Activated CD4-positive, alpha-beta T cell treated with anti-CD3 and anti-CD28 coated beads, Interleukin-2, amount 50 U/mL, for 16 hours (primary cell): ENCODE data around the gene IL17RA.
"Not testable (repeated sequence)": the region's sequence is repeated elsewhere in the genome, so short reads cannot be mapped to it uniquely, and the experiment has no call there.

ENCODE experiments used
- DNase-seq: peaks from one replicate; pipeline ENCODE4 v3.0.0-alpha.2; 2020

Gene IL17RA

GRCh38 chr22:17084554-17085276, at the start of gene IL17RA:
Gene IL17RA (plus strand): TSS chr22:17085000. CDS start chr22:17085092, 92 bp downstream.
- peak; percentile 95 for DNase-seq

DNA sequence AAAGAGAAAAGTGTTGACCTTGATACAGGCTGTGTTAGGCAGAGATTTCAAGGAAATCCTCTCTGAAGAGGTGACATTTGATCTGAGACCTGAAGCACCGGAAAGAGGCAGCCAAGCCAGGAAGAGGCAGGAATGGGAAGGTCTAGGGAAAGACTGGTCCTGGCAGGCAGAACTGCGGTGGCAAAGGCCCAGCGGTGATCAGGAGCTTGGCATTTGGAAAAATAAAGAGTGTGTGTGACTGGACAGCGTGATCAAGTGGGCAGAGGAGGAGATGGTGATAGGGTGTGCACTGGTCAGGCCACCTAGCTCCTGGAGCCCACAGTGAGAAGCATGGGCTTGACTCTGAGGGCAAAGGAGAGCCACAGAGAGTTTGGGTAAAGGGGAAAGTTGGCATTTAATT, 49.6 kb upstream of the IL17RA start:
- no peak for DNase-seq

GRCh38 chr22:17035976-17036841, 48.6 kb upstream of the IL17RA start:
- not testable (repeated sequence) for DNase-seq

GRCh38 chr22:17036842-17037711, 47.7 kb upstream of the IL17RA start:
- DNase-seq = not testable (repeated sequence)

GRCh38 chr22:17043521-17043920, 41.3 kb upstream of the IL17RA start:
- no peak for DNase-seq

DNA sequence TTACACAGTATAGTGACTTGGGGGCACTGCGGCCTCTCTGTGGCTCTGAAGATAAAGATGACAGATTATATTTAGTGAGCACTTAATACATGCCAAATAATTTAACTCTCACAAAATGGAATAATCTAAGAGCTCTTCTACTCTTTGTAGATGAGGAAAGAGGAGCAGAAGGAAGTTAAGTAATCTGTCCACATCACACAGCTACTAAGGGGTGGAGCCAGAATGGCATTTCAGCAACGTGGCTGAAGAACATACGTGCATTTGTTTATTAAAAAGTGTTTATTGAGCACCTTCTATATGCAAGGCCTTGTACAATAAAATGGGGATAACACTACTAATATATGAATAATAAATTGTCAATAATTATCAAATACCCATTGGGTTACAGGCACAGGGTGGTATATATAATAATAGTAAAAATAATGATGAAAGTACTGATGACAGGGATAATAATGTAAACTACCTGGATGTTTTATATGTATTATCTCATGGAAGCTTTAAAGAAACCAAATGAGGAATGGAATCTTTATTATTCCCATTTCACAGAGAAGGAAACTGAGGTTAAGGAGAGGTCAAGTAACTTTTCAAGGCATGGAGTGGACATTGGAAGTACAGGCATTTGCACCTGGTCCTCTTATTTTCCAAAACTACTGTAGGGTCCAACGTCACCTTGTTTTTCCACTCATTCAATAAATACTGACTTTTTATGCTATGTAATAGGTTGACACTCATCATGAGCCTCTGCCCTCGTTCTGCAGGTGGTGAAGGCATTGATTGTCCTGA, 38.0 kb upstream of the IL17RA start:
- no peak for DNase-seq

DNA sequence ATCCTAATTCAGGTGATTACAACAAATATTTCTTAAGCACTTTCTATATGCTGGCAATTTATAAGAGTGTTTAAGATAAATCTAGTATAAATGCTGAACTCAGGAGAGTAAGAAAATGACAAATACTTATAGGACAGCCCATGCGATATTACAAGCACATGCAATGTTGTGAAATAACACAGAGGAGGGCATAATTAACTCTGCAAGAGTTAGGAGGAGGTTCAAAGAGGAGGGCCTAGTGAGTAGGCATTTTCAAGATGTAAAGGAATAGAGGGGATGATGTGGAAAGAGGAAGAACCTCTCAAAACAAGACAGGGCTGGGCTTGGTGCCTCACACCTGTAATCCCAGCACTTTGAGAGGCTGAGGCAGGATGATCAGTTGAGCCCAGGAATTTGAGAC, 37.1 kb upstream of the IL17RA start:
- no peak for DNase-seq

DNA sequence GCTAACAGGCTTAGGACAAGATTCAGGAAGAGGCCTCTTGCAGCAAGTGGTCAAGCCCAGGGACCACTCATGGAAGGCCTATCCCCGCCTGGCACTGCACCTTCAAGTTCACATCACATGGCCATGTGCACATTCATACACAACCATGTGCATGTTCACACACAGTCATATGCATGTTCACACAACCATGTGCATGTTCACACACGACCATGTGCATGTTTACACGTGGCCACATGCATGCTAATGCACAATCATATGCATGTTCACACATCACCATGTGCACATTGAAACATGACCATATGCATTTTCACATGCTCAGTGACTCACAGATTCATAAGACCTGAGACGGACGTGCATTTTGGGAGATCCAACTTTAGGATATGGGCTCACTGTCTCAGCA, 28.7 kb upstream of the IL17RA start:
- no peak for DNase-seq

DNA sequence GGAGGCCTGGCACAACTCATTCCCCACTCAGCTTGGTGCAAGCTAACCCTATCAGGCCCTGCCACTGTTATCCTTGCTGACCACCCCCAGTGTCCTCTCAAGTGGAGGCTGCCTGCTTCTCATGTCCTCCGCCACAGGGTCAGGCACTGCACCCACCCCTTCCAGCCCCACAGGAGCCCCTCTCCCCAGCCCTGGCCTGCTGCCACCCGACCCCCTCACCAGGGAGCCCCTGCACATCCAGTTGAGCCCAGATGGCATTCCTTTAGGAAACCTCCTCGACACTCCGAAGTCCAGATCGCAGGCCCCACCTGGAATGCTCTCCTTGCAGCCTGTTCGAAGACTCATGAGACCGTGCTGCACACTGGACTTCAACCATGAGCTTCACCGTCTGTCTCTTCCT, 28.0 kb upstream of the IL17RA start:
- DNase-seq = no peak

DNA sequence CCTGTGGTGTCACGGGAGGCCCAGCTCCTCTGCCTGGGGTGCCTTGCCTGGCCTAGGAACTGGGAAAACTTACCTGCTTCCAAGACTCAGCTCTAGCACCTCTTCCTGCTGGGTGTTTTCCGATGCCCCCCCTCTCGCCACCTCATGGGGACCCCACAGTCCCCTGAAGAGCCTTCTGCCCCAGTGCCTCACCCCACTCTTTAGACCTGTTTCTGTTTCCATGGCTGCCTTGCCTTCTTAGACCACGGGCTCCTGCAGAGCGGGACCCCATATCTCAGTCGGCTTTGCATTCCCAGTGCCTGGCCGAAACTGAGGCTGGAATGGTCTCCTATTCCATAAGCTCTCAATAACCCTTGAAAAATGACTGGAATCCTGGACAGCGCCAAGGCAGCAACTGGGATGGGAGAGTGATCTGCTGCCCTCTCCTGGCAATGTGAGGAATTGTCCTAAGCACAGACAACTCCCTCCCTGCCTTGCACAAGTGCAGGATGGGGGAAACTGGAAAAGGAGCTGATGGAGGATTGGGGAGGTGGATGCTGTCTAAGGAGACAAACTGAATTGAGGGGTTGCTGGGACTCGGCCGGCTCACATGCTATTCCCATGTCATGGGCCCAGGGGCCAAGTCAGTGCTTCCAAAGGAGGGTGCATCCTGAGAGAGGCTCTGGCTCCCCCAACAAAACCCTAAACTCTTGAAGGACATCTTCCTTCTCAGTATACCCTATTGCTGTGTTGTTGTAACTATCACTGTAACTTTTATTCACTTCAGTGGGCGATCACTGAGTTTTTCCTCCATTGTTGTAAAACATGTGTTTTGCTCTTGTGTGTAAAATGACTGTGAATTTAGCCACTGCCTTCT, 26.6 kb upstream of the IL17RA start:
- peak; percentile 54 for DNase-seq

DNA sequence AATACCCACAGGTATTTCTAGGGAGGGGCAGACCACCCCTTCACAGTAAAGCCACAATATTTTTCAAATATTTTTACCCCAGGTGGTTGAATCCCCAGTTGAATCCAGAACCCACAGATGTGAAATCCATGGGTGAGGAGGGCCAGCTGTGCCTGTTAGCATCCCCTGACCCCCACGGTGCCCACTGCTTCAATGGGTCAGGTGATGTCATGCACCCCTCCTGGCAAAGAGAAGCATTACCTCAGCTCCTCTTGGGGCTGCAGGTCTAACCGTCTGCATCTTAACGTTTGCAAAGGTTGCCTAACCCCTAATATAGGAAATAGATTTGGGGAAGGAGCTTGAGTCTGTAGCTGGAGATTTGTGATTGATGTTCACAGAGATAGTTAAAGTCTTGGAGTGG, 24.7 kb upstream of the IL17RA start:
- DNase-seq = no peak

GRCh38 chr22:17063411-17064106, 21.2 kb upstream of the IL17RA start:
- DNase-seq = no peak

DNA sequence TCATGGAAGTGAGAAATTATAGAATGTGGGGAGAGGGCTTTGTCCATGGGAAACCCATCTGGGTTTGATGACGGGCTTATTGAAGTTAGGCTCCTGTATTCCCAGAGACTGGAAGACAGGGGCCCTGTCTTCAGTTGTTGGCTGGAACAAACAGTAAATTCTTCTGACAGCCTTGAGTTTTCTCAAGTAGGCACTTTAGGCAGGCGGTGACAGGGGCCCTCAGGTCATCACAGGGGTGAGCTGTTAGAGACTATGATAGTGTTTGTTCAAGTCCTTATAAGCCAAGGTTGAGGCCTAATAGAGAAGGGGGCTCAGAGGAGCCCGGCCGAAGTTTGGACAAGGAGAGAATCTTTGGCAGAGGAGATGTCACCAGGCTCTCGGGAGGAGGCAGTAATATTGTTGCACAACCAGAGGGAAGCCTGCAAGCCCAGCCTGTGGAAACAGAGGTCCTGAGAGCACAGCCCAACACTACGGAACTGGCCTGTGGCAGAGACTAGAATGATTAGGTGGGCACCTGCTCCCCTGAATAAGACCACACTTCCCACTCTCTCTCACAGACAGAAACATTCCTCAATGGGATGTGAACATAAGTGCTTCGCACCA, 20.2 kb upstream of the IL17RA start:
- DNase-seq = no peak

DNA sequence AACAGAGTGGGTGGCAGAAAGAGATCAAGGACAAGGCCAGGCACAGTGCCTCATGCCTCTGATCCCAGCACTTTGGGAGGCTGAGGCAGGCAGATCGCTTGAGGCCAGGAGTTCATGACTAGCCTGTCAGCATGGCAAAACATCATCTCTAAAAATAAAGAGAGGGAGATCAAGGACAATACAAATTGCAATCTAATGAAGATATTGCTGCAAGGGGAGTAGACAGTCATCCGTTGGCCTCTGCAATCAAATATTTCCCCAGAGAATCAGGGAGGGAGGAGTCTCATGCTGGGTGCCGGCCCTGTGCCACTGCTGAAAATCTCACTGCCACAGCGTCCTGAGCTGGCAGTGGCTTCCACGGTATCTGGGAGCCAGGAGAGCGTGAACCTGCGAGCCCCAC, 19.4 kb upstream of the IL17RA start:
- no peak for DNase-seq

- no peak for DNase-seq
These were observed 11.9 kb upstream of the IL17RA start for GRCh38 chr22:17072877-17073276.

DNA sequence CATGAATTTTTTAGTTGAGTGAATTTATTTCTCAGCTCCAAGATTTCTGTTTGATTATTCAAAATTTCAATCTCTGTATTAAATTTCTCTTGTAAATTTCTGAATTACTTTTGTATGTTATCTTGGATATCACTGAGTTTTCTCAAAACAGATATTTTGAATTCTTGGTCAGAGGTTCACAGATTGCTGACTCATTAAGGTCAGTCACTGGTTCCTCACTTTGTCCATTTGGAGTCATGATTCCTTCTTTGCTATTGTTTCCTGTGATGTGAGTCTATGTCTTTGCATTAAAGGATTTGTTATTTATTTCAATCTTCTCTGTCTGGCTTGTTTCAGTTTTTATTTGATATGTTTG, 10.2 kb upstream of the IL17RA start:
- DNase-seq = no peak

GRCh38 chr22:17077255-17077654, 7.5 kb upstream of the IL17RA start:
- no peak for DNase-seq

GRCh38 chr22:17079572-17079971, 5.2 kb upstream of the IL17RA start:
- DNase-seq = no peak

- DNase-seq = no peak
These were observed 1.5 kb upstream of the IL17RA start for GRCh38 chr22:17083255-17083654.

DNA sequence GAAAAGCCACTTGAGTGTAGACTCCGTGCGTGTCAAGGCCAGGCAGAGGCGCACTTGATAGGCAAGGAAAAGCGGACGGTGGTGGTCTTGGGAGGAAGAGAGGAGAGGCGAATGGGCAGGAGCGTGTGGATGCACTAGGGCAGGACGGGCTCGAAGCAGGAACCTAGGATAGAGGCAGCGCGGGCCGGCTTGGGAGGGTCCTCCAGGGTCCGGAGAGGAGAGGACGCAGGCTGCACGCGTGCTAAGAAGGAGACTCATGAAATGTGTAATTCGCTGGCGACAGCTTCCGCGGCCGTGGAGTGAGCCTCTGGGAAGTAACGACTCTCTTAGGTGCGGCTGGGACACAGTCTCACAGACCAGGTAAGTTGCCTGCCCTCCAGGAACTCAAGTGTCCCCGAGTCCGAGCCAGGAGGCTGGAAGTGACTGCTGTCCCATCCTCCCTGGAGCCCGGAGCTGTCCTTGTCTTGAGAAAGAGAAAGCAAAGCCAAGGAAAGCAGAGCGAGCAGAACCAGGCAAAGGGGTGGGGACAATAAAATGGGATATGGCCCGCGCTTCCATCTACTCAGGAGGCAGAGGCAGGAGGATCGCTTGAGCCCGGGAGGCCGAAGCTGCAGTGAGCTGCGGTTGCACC, 874 bp upstream of the IL17RA start:
- DNase-seq = no peak
